Chondrocyte (in vitro differentiated cells): ENCODE results near the gene FBXO44. TPM values are rescaled to one million over a fixed set of nuclear protein-coding genes. Genes with fewer than 3 reads are reported as not detected.

Experiments
- DNase-seq: peaks from one replicate; pipeline ENCODE4 v3.0.0; 2021; ENCODE audit warnings: mixed read lengths, low spot score
- H3K27ac Mint-ChIP-seq: one replicate; pipeline ENCODE4 v1.8.0; 2021; ENCODE audit warnings: mild to moderate bottlenecking, moderate library complexity, mixed read lengths; ENCODE audit not compliant: unreplicated experiment
- H3K27me3 Mint-ChIP-seq: 2 replicates; pipeline ENCODE4 v1.8.0; 2021; ENCODE audit warnings: low read depth, mixed read lengths
- H3K36me3 Mint-ChIP-seq: 2 replicates; pipeline ENCODE4 v1.8.0; 2021; ENCODE audit warnings: low read depth, mixed read lengths
- H3K4me1 Mint-ChIP-seq: 2 replicates; pipeline ENCODE4 v1.8.0; 2021; ENCODE audit warnings: low read depth, mild to moderate bottlenecking, mixed read lengths
- H3K4me3 Mint-ChIP-seq: one replicate; pipeline ENCODE4 v1.8.0; 2021; ENCODE audit warnings: mild to moderate bottlenecking, moderate library complexity, mixed read lengths; ENCODE audit not compliant: unreplicated experiment
- H3K9me3 Mint-ChIP-seq: 2 replicates; pipeline ENCODE4 v1.8.0; 2021; ENCODE audit warnings: low read depth, mixed read lengths
- CTCF ChIP-seq: fragments of 200-600 bp; sonication (generic); IDR thresholded peaks from 2 replicates; pipeline ENCODE4 v1.5.0; 2021; ENCODE audit warnings: antibody characterized with exemption, mild to moderate bottlenecking, moderate library complexity
- total RNA-seq: library from RNA; stranded (reverse); gene quantifications from 3 replicates; pipeline ENCODE4 v1.2.1, GENCODE V29; 2021

FBXO44 gene
- total RNA-seq, 1 donor from 2014 or later = 17.5 TPM

GRCh38 chr1:11704691-11705475 lies 50.2 kb downstream of the FBXO44 start:
- peak; percentile 70 for DNase-seq
- no peaks in the 10 kb centered on the region for H3K9me3 Mint-ChIP-seq
- no peak overlapping the region for H3K27ac Mint-ChIP-seq
- H3K36me3 Mint-ChIP-seq = no peaks in the 10 kb centered on the region
- no peak overlapping the region for H3K4me3 Mint-ChIP-seq
- H3K27me3 Mint-ChIP-seq = peaks cover 39% of the 10 kb centered on the region
- TF ChIP-seq CTCF = no peak
- H3K4me1 Mint-ChIP-seq = peaks cover 3% of the 10 kb centered on the region

- Mint-ChIP-seq H3K9me3 (no peaks in the 10 kb centered on the region), H3K4me3 (no peak overlapping the region), H3K4me1 (peaks cover 3% of the 10 kb centered on the region), H3K36me3 (no peaks in the 10 kb centered on the region), H3K27ac (no peak overlapping the region), H3K27me3 (peaks cover 38% of the 10 kb centered on the region)
- DNase-seq = no peak
- no peak for TF ChIP-seq CTCF
Measured at GRCh38 chr1:11705596-11705995, 50.9 kb downstream of the FBXO44 start.

- H3K4me3 Mint-ChIP-seq = no peak overlapping the region
- TF ChIP-seq CTCF = no peak
- H3K27me3 Mint-ChIP-seq = peaks cover 33% of the 10 kb centered on the region
- no peaks in the 10 kb centered on the region for H3K9me3 Mint-ChIP-seq
- DNase-seq = peak; percentile 79
- peaks cover 3% of the 10 kb centered on the region for H3K4me1 Mint-ChIP-seq
- no peaks in the 10 kb centered on the region for H3K36me3 Mint-ChIP-seq
- H3K27ac Mint-ChIP-seq = no peak overlapping the region
Measured at GRCh38 chr1:11706292-11706691, 51.6 kb downstream of the FBXO44 start.

- H3K4me3 Mint-ChIP-seq = no peak overlapping the region
- peaks cover 3% of the 10 kb centered on the region for H3K4me1 Mint-ChIP-seq
- H3K36me3 Mint-ChIP-seq = no peaks in the 10 kb centered on the region
- no peak for TF ChIP-seq CTCF
- H3K9me3 Mint-ChIP-seq = no peaks in the 10 kb centered on the region
- H3K27ac Mint-ChIP-seq = no peak overlapping the region
- H3K27me3 Mint-ChIP-seq = peaks cover 31% of the 10 kb centered on the region
- DNase-seq = peak; percentile 82
Measured at GRCh38 chr1:11707621-11708276, 53.1 kb downstream of the FBXO44 start.

GRCh38 chr1:11708554-11709350 lies 54.1 kb downstream of the FBXO44 start:
- Mint-ChIP-seq H3K4me1 (peaks cover 3% of the 10 kb centered on the region), H3K36me3 (no peaks in the 10 kb centered on the region), H3K4me3 (no peak overlapping the region), H3K9me3 (no peaks in the 10 kb centered on the region), H3K27ac (no peak overlapping the region), H3K27me3 (peaks cover 23% of the 10 kb centered on the region)
- no peak for DNase-seq
- TF ChIP-seq CTCF = no peak
